DOHH2 (cell line): ENCODE data around the gene HIVEP2.

Experiments
- EZH2phosphoT487 ChIP-seq: fragments of 200-600 bp; sonication (generic); IDR thresholded peaks from 2 replicates; pipeline ENCODE4 v1.6.1; 2017; ENCODE audit warnings: borderline replicate concordance, mild to moderate bottlenecking, antibody characterized with exemption, low read length, moderate library complexity, mixed read lengths
- TF ChIP-seq, protein P1 (sequence below): fragments of 200-600 bp; sonication (generic); IDR thresholded peaks from one replicate; pipeline ENCODE4 v1.5.1; 2014; ENCODE audit warnings: antibody characterized with exemption, mild to moderate bottlenecking, low read depth, low read length; ENCODE audit not compliant: poor library complexity, severe bottlenecking

DNA sequence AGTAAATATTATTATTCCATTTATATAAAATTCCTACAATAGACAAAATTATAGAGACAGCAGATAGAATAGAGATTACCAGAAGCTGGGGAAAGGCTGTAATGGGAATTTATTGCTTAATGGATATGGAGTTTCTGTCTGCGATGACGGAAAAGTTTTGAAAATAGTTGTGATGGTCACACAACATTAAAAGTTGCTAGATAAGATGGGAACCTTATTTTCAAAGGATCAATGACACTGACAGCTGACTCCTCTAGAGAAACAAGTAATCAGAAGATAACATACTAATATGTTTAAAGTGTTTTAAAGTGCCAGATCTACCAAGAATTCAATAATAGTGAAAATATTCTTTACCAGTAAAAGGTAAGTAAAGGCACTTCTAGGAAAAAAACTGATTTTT, 236.3 kb downstream of the HIVEP2 start:
- TF ChIP-seq, protein P1, sequence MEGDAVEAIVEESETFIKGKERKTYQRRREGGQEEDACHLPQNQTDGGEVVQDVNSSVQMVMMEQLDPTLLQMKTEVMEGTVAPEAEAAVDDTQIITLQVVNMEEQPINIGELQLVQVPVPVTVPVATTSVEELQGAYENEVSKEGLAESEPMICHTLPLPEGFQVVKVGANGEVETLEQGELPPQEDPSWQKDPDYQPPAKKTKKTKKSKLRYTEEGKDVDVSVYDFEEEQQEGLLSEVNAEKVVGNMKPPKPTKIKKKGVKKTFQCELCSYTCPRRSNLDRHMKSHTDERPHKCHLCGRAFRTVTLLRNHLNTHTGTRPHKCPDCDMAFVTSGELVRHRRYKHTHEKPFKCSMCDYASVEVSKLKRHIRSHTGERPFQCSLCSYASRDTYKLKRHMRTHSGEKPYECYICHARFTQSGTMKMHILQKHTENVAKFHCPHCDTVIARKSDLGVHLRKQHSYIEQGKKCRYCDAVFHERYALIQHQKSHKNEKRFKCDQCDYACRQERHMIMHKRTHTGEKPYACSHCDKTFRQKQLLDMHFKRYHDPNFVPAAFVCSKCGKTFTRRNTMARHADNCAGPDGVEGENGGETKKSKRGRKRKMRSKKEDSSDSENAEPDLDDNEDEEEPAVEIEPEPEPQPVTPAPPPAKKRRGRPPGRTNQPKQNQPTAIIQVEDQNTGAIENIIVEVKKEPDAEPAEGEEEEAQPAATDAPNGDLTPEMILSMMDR = no peak
- no peak for TF ChIP-seq EZH2phosphoT487
